ENCODE measurements around the gene LRRC7. TPM values are rescaled to one million over a fixed set of nuclear protein-coding genes. Genes with fewer than 3 reads are reported as not detected.

LRRC7 gene
- not detected in 5 replicates for total RNA-seq (2022; extraction: Qiagen RNA extraction; ENCODE audit: low read depth)

DNA sequence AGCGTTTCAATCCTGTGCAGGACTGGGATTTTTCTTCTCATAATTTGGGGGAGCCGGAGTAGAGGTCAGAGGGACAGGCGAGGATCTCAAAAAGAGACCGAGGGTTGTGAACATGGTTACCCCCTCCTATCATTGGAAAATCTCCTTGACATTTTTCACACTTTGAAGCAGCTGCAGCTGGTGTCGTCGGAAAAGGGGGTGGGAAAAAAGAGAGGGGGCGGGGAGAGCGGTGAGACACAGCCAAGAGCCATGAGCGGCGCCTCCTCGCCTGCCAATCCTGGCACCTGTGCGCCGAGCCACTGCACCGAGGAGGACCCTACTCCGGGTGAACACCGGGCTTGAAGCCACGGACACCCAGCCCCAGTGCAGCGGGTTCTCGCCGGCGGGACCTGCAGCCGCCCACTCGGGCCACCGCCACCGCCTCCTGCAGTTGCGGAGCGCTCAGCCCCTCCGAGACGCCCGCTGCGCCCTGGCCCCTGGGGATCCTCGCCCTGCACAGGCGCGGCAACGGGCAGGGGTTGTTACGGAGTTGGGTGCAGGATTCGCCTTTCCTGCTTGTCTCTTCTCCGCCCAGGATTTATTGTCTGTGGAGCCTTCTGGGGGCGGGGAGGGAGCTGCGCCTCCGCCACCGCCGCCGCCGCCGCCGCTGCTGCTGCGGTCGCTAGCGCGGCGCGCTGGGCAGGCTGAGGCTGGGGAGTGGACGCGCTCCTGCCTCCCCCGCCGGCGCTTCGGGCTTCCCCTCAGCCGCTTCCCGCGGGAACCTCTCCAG is at the start of gene LRRC7:
LRRC7 (plus strand) TSS at position 271 of the 769 bp plus-strand sequence. CDS start 718 bp downstream, outside the sequence.

Measured in A549 treated with DMSO at 1 μM for 4 hours (cell line).